HL-60 (cell line): ENCODE results near the gene EML6.

Experiments used
- GABPA ChIP-seq: IDR thresholded peaks from 2 replicates; pipeline ENCODE4 v1.6.1; 2012; ENCODE audit warnings: low read depth
- POLR2AphosphoS5 ChIP-seq: IDR thresholded peaks from 2 replicates; pipeline ENCODE4 v1.6.1; 2012; ENCODE audit warnings: low read depth
- SPI1 ChIP-seq: IDR thresholded peaks from 2 replicates; pipeline ENCODE4 v1.6.1; 2012; ENCODE audit warnings: low read depth, mild to moderate bottlenecking, borderline replicate concordance
- TF ChIP-seq, protein P1 (sequence below): IDR thresholded peaks from one replicate; pipeline ENCODE4 v1.5.1; 2011; ENCODE audit warnings: low read length, control low read depth, inconsistent platforms; ENCODE audit not compliant: insufficient read depth
- TF ChIP-seq, protein P2 (sequence below): IDR thresholded peaks from 2 replicates; pipeline ENCODE4 v1.6.1; 2012; ENCODE audit warnings: low read depth; ENCODE audit not compliant: insufficient replicate concordance

- TF ChIP-seq, protein P1, sequence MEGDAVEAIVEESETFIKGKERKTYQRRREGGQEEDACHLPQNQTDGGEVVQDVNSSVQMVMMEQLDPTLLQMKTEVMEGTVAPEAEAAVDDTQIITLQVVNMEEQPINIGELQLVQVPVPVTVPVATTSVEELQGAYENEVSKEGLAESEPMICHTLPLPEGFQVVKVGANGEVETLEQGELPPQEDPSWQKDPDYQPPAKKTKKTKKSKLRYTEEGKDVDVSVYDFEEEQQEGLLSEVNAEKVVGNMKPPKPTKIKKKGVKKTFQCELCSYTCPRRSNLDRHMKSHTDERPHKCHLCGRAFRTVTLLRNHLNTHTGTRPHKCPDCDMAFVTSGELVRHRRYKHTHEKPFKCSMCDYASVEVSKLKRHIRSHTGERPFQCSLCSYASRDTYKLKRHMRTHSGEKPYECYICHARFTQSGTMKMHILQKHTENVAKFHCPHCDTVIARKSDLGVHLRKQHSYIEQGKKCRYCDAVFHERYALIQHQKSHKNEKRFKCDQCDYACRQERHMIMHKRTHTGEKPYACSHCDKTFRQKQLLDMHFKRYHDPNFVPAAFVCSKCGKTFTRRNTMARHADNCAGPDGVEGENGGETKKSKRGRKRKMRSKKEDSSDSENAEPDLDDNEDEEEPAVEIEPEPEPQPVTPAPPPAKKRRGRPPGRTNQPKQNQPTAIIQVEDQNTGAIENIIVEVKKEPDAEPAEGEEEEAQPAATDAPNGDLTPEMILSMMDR, result no peak
- TF ChIP-seq, protein P2, sequence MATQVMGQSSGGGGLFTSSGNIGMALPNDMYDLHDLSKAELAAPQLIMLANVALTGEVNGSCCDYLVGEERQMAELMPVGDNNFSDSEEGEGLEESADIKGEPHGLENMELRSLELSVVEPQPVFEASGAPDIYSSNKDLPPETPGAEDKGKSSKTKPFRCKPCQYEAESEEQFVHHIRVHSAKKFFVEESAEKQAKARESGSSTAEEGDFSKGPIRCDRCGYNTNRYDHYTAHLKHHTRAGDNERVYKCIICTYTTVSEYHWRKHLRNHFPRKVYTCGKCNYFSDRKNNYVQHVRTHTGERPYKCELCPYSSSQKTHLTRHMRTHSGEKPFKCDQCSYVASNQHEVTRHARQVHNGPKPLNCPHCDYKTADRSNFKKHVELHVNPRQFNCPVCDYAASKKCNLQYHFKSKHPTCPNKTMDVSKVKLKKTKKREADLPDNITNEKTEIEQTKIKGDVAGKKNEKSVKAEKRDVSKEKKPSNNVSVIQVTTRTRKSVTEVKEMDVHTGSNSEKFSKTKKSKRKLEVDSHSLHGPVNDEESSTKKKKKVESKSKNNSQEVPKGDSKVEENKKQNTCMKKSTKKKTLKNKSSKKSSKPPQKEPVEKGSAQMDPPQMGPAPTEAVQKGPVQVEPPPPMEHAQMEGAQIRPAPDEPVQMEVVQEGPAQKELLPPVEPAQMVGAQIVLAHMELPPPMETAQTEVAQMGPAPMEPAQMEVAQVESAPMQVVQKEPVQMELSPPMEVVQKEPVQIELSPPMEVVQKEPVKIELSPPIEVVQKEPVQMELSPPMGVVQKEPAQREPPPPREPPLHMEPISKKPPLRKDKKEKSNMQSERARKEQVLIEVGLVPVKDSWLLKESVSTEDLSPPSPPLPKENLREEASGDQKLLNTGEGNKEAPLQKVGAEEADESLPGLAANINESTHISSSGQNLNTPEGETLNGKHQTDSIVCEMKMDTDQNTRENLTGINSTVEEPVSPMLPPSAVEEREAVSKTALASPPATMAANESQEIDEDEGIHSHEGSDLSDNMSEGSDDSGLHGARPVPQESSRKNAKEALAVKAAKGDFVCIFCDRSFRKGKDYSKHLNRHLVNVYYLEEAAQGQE, result no peak
- TF ChIP-seq POLR2AphosphoS5, result no peak
- TF ChIP-seq GABPA, result no peak
- TF ChIP-seq SPI1, result no peak
These were observed 256.0 kb downstream of the EML6 start for GRCh38 chr2:54979321-54980044.
